Measurements from ENCODE around the gene UBTD1. TPM values are rescaled to one million over a fixed set of nuclear protein-coding genes. Genes with fewer than 3 reads are reported as not detected.
A peak's percentile ranks its signal among the peaks of the same experiment; 100 is the strongest.

UBTD1 gene
- total RNA-seq, 1 donor from 2014 or later, result 33.0 TPM

DNA sequence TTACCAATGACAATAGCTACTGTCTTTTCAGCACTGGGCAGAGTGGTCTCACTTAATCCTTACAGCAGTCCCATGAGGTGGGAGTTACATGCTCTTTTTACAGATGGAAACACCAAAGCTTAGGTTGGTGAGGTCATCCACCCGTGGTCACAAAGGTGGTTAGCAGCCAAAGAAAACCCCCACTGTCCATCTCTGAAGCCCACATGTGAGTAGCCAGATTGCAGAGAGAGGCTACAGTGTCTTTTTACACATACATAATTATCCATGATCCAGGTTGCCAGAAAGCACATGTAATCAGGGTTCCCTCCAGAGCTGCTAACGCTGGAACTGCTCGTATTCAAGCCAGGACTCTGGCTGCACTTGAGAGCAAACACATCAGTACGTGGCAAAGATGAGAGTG is 49.2 kb downstream of the UBTD1 start:
- TF ChIP-seq CTCF (IDR thresholded peaks at IDR 0.05), result no peak
- Histone ChIP-seq H3K4me1 (peaks cover under 1 to 16% of the 10 kb centered on the region in 2 donors), H3K27ac (no peak overlapping the region), H3K4me3 (no peak overlapping the region), H3K9me3 (no peaks in the 10 kb centered on the region), H3K27me3 (no peaks in the 10 kb centered on the region), H3K36me3 (no peaks in the 10 kb centered on the region)
- no peak for DNase-seq (ENCODE audit: low spot score in 2 of 2)
- intact Hi-C loops (cut with DNase I), result no loop called here

DNA sequence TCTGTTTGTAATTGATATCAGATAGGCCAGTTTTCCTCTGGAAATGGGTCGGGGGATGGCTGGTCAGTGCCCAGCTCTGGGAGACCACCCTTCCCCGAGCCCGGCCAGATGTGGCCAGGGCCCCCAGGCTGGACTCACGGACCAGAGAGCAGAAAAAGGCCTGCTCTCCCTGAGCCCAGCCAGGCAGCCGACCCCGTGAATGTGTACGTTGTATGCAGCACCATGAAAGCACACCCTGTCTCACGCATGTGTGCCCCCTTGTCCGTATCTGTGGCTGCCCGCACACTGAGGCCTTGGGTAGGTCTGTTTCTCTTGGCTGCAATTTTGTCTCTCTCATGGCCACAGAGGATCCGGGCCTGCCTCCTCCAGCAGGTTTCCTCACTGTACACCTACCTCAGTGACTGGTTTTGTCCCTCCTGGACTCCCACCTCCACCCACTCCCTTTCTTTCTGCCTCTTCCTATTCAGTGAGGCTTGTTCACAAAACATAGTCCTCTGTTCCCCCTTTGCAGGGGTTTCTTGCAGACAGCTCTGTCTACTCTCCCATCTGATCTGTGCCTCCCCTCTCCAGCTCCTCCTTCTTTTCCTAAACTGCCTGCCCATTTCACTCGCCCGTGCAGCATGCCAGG is 50.2 kb downstream of the UBTD1 start:
- Histone ChIP-seq H3K4me3 (no peak overlapping the region), H3K27ac (no peak overlapping the region), H3K27me3 (no peaks in the 10 kb centered on the region), H3K4me1 (peaks cover 0 to 13% of the 10 kb centered on the region in 2 donors), H3K36me3 (no peaks in the 10 kb centered on the region), H3K9me3 (no peaks in the 10 kb centered on the region)
- intact Hi-C loops (cut with DNase I), result no loop called here
- TF ChIP-seq CTCF (IDR thresholded peaks at IDR 0.05), result no peak
- no peak for DNase-seq (ENCODE audit: low spot score in 2 of 2)

- H3K4me3 ChIP-seq, result no peak overlapping the region
- H3K27ac ChIP-seq, result peak overlapping the region in 1 of 2 donors; percentile 50
- no peaks in the 10 kb centered on the region for H3K27me3 ChIP-seq
- no peaks in the 10 kb centered on the region for H3K9me3 ChIP-seq
- TF ChIP-seq CTCF (IDR thresholded peaks at IDR 0.05), result no peak
- intact Hi-C loops (cut with DNase I), result no loop called here
- peaks cover 0 to 8% of the 10 kb centered on the region in 2 donors for H3K4me1 ChIP-seq
- no peaks in the 10 kb centered on the region for H3K36me3 ChIP-seq
- no peak for DNase-seq (ENCODE audit: low spot score in 2 of 2)
Measured at GRCh38 chr10:97549587-97550322, 51.0 kb downstream of the UBTD1 start.

DNA sequence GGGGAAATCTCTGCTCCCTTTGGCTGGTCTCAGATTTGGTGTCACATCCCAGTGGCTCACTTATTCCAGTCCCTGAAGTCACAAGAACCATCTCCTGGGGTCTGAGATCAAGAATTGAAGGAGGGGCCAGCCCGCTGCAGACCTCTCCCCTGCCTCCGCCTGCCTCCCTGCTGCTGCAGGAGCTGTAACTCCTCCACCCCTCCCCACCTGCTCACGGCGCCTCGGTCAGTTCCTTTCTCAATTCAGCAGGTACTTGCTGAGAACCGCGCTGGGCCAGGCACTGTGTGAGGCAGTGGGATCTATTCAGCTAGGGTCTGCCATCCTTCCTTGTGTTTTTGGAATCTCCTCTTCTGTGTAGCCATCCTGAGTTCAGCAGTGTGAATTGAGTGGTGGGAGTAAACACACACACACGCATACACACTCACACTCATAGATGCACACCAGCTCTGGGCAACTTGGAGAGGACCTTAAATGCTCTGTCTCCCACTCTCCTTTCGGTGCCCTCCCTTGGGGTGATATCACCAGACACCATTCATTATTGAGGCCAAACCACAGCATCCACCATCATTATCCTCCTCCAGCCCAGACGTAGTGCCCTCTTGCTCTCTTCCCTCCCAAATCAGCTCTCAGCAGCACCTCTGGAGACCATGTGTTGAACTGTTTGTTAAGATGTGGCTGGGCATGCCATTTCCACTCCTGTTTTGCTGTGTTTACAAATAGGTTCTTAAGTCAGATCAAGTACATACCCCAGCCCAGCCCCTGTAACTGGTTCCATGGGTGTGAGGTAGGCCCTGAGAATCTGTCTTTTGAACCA is 51.8 kb downstream of the UBTD1 start:
- no peak for TF ChIP-seq CTCF (IDR thresholded peaks at IDR 0.05)
- H3K9me3 ChIP-seq, result no peaks in the 10 kb centered on the region
- peak overlapping the region in 1 of 2 donors; percentile 50 for H3K27ac ChIP-seq
- H3K4me3 ChIP-seq, result no peak overlapping the region
- no peaks in the 10 kb centered on the region for H3K36me3 ChIP-seq
- no peak for DNase-seq (ENCODE audit: low spot score in 2 of 2)
- intact Hi-C loops (cut with DNase I), result no loop called here
- peaks cover 0 to 8% of the 10 kb centered on the region in 2 donors for H3K4me1 ChIP-seq
- H3K27me3 ChIP-seq, result no peaks in the 10 kb centered on the region

DNA sequence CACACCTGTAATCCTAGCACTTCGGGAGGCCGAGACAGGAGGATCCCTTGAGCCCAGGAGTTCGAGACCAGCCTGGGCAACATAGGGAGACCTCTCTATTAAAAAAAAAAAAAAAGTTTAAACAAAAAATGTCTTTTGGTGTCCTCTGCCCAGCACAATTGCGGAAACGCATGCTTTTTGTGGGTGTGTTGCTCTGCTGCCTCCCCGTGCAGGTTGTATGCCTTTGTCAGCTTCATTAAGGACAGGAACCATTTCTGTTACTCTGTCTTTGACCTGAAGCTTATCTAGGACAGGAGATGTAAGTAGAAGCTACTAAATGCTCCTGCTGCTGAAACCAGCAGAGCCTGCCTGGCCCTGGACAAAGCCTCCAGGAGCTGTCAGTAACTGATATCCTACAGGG is 52.5 kb downstream of the UBTD1 start:
- no peak for DNase-seq (ENCODE audit: low spot score in 2 of 2)
- no peak overlapping the region for H3K4me3 ChIP-seq
- H3K36me3 ChIP-seq, result no peaks in the 10 kb centered on the region
- TF ChIP-seq CTCF (IDR thresholded peaks at IDR 0.05), result no peak
- H3K9me3 ChIP-seq, result no peaks in the 10 kb centered on the region
- no peak overlapping the region for H3K27ac ChIP-seq
- H3K4me1 ChIP-seq, result peaks cover 0 to 8% of the 10 kb centered on the region in 2 donors
- intact Hi-C loops (cut with DNase I), result no loop called here
- H3K27me3 ChIP-seq, result no peaks in the 10 kb centered on the region

Measured in ascending aorta (tissue), 2 donors.